ENCODE measurements around the gene AMPD2.
"Not testable (repeated sequence)": the region's sequence is repeated elsewhere in the genome, so short reads cannot be mapped to it uniquely, and the experiment has no call there.

AMPD2 gene

DNA sequence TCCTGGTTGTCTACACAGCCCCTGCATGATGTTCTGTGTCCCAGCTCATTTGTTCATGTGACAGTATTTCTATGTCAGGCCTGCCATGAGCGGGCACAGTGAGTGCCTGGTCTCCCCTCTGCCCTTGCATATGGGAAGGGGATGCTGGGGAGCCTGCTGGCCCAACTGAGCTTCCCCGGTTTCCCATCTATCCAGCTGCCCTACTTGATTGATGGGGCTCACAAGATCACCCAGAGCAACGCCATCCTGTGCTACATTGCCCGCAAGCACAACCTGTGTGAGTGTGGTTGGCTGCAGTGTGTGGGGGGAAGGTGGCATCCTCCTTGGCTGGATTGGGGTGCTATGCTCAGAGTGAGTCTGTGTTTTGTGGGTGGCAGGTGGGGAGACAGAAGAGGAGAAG is 37.8 kb downstream of the AMPD2 start:
- TF ChIP-seq, protein P1, sequence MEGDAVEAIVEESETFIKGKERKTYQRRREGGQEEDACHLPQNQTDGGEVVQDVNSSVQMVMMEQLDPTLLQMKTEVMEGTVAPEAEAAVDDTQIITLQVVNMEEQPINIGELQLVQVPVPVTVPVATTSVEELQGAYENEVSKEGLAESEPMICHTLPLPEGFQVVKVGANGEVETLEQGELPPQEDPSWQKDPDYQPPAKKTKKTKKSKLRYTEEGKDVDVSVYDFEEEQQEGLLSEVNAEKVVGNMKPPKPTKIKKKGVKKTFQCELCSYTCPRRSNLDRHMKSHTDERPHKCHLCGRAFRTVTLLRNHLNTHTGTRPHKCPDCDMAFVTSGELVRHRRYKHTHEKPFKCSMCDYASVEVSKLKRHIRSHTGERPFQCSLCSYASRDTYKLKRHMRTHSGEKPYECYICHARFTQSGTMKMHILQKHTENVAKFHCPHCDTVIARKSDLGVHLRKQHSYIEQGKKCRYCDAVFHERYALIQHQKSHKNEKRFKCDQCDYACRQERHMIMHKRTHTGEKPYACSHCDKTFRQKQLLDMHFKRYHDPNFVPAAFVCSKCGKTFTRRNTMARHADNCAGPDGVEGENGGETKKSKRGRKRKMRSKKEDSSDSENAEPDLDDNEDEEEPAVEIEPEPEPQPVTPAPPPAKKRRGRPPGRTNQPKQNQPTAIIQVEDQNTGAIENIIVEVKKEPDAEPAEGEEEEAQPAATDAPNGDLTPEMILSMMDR (IDR thresholded peaks at IDR 0.05; ENCODE audit: low read depth, low read length, missing control alignments): no peak
- DNase-seq (ENCODE audit: extremely low read depth, low read depth): no peak
- H3K4me3 ChIP-seq (replicated peaks; ENCODE audit: low read depth, low read length): no peak overlapping the region

DNA sequence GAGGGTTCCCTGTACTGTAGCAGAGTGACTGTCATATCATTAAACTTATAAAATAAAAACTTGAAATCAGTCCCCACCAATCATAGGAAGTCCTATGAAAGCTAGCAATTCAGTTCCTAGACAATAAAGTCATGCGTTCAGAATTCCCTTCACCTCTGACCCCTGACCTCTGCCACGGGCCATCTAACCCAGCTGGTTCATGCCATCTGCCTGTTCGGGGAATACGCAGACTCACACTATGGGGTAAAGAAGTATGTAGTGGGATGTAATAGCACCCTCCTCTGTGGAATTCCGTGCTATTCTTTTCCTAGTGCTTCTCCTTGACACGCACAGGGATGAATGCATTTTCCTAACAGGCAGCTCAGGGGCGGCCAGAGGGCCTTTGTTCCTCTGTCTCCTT is 38.3 kb downstream of the AMPD2 start:
- no peak for DNase-seq (ENCODE audit: extremely low read depth, low read depth)
- TF ChIP-seq, protein P1 (IDR thresholded peaks at IDR 0.05; ENCODE audit: low read depth, low read length, missing control alignments): no peak
- no peak overlapping the region for H3K4me3 ChIP-seq (replicated peaks; ENCODE audit: low read depth, low read length)

DNA sequence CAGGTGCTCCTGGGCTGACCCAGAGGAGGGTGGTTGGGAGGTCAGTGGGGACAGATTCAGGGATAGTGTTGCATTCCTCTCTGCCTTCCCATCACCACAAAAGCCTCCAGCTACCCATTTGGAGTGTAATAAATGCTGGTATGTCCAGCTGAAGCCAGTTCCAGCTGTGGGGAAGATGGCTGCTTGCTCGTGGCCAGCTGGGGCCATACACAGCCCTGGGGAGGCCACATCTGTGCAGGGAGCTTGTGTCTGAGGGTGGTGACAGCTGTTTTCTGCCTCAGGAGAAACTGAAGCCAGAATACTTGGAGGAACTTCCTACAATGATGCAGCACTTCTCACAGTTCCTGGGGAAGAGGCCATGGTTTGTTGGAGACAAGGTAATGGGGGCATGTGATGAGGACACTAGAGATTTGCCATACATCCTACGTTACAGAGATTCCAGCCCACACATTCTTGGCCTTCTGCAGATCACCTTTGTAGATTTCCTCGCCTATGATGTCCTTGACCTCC is 39.0 kb downstream of the AMPD2 start:
- DNase-seq (ENCODE audit: extremely low read depth, low read depth): no peak
- TF ChIP-seq, protein P1 (IDR thresholded peaks at IDR 0.05; ENCODE audit: low read depth, low read length, missing control alignments): no peak
- no peak overlapping the region for H3K4me3 ChIP-seq (replicated peaks; ENCODE audit: low read depth, low read length)

DNA sequence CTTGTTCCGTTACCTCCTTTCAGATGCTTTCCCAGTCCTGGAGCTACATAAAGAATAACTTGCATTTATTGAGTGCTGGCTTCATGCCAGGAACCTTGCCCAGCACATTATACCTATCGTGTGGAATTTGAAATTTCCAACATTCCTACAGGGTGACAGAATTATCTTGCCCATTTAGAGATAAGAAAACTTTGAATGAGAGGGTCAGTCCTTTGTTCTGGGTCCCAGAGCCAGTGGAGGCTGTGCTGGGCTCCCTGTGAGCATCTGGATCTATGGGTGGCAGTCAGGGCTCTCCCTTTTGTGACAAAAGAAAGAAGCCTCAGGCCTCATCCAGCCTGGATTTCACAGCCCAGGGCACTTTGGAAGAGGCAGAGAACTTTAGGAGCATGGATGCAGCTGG is 39.5 kb downstream of the AMPD2 start:
- H3K4me3 ChIP-seq (replicated peaks; ENCODE audit: low read depth, low read length): no peak overlapping the region
- TF ChIP-seq, protein P1 (IDR thresholded peaks at IDR 0.05; ENCODE audit: low read depth, low read length, missing control alignments): no peak
- DNase-seq (ENCODE audit: extremely low read depth, low read depth): no peak

DNA sequence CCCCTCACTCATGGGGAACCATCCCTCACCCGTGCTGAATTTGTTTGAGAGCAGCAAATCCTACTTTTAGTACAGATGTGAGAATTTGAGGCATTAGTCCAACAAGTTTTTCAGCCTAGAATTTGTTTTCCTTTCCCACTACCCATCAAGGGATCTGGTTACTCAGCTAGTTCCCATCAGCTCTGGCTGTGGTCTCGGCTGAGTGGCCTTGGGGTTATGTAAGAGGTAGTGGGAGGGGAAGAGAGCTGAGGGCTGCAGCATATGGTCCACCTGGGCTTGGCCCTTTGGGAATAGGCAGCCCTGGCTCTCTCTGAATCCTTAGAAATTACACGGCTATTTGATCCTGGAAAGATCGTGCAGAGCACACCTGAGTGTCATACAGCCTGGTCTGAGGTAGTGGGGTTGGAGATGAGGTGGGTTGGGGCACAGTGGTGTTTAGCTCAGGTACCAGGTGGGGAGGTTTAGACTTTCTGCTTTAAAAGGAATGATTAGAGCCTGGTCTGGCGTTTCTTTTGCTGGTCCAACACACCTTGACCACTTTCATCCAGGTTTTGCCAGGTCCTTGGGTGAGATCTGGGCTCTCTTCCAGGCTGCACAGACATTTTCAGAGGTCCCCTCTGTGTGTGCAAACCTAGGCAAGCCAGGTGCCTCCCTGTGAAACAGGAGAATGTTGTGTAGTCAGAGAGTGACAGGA is 40.5 kb downstream of the AMPD2 start:
- H3K4me3 ChIP-seq (replicated peaks; ENCODE audit: low read depth, low read length): no peak overlapping the region
- DNase-seq (ENCODE audit: extremely low read depth, low read depth): no peak
- TF ChIP-seq, protein P1 (IDR thresholded peaks at IDR 0.05; ENCODE audit: low read depth, low read length, missing control alignments): no peak

DNA sequence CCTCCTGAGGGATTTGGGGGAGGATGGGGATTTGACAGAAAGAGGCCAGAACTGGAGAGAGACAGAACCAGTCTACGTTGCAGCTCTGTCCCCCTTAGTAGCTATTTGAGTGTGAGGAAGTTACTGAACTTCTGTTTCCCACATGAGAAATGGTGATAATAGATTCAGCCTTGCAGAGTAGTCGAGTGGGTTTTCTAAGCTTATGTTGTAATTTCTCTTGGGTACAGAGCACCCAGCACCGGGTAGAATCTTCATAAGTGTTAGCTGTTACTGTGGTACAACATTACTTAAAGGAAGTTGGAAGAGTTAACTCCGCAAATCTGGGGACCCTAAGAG is 41.0 kb downstream of the AMPD2 start:
- not testable (repeated sequence) for DNase-seq (ENCODE audit: extremely low read depth, low read depth); H3K4me3 ChIP-seq (replicated peaks; ENCODE audit: low read depth, low read length)

DNA sequence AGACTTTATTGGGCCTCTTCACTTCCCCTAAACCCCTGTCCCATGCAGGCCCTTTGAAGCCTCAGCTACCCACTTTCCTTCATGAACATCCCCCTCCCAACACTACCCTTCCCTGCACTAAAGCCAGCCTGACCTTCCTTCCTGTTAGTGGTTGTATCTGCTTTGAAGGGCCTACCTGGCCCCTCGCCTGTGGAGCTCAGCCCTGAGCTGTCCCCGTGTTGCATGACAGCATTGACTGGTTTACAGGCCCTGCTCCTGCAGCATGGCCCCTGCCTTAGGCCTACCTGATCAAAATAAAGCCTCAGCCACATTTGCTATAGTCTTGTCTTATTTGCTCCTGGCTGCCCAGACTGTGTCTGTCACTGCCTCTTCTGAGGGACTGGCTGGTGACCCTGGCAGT is 41.8 kb downstream of the AMPD2 start:
- DNase-seq (ENCODE audit: extremely low read depth, low read depth): no peak
- no peak overlapping the region for H3K4me3 ChIP-seq (replicated peaks; ENCODE audit: low read depth, low read length)
- TF ChIP-seq, protein P1 (IDR thresholded peaks at IDR 0.05; ENCODE audit: low read depth, low read length, missing control alignments): no peak
